GM12801 (cell line): ENCODE measurements around the gene TEDC1.

Experiments used
- CTCF ChIP-seq: IDR thresholded peaks from one replicate; pipeline ENCODE4 v1.5.1; 2011; ENCODE audit warnings: control low read depth; ENCODE audit not compliant: insufficient read length; ENCODE audit errors: extremely low read depth

Gene TEDC1

GRCh38 chr14:105508069-105508468 is 17.0 kb downstream of the TEDC1 start:
- no peak for TF ChIP-seq CTCF

GRCh38 chr14:105508601-105509000 is 17.6 kb downstream of the TEDC1 start:
- TF ChIP-seq CTCF = no peak

DNA sequence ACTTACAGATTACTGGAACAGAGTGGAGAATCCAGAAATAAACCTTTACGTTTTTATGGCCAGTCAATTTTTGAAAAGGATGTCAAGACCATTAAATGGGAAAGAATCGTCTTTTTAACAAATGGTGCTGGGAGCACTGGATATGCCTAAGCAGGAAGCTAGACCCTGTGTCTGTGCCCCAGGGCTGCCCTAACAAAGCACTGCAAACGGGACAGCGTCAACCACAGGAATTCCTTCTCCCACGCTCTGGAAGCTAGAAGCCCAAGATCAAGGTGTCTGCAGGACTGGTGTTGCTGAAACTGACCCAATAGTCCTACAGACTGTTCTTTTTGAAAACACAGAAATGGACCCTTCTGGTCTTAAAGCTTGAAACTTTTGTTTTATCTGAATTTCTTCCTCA is 26.1 kb downstream of the TEDC1 start:
- TF ChIP-seq CTCF = no peak

- no peak for TF ChIP-seq CTCF
These were observed 29.1 kb downstream of the TEDC1 start for GRCh38 chr14:105519946-105520698.

- TF ChIP-seq CTCF = no peak
These were observed 34.3 kb downstream of the TEDC1 start for GRCh38 chr14:105525326-105525725.

DNA sequence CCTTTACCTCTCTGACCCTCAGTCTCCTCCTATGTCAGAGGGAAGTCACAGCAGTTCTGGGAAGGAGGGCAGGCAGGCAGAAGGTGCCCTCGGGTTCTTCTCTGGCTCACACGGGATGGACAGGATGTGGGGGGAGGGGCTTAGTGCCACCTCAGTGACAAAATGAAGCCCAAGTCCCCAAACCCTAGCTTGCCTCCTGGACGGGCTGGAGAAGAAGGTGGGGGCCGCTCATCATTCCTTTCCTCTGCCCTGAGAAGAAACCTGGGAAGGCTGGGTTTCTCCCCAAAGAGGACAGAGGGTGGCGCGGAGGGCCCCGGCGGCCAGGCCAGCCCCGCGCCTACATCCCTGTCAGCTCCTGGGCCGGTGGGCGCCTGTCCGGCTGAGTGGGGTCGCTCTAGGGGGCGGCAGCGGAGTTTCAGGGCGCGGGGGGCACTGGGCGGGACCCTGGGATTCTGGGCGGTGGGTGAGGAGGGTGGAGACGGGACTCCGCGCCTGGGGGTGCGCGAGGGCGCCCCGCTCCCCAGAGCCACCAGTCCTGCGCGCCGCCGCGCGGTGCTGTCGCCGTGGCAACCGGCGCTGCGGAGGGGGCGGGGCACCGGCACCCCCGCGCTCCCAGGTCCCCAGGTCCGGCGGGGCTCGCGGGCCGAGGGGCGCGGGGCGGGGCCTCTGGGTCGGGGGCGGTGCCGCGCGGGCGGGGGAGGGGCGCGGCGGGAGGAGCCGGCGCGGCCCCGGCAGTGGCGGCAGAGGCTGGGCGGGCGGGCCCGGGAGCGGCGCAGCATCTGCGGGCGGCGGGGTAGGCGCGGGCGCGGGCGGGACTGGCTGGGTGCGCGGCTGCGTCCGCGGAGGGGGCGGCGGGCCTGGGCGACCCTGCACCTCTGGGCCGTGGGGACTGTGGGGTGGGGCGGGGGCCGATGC is 35.1 kb downstream of the TEDC1 start, which contains the start of gene TMEM121:
Gene TMEM121 (plus strand): TSS at position 723 of the 915 bp plus-strand sequence. CDS start 2,252 bp downstream, outside the sequence.
- no peak for TF ChIP-seq CTCF

DNA sequence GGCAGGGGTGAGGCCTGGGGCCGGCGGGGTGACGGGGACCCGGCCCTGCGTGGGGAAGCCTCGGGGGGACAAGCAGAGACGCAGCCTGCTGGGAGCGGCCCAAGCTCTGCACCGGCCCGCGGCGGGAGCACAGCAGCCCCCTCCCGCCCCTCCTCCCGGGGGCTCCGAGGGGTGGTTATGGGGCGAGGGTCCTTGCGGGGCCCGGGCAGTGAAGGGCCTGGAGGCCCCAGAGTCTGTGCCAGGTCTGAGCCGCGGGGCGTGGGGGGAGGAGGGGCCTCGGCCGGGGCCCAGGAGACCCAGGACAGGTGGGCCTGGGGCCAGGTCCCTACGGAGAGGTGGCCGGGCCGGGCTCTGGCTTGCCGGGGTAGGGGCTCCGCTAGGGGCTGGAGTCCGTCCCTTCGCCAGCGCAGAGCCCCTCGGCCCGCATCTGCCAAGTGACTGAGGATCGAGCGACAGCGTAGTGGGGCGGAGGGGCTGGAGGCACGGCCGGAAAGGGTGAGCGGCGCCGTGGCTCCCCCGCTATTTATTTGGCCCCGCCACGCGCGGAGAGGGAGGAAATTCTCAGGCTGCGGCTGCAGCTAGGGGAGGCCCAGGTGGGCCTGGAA is 35.8 kb downstream of the TEDC1 start:
- TF ChIP-seq CTCF = no peak
